LoVo (cell line): ENCODE results near the gene HOXD8.

Experiments
- DNase-seq: peaks from one replicate; pipeline ENCODE4 v3.0.0-alpha.2; 2016; ENCODE audit warnings: low spot score

HOXD8 gene

GRCh38 chr2:176147800-176148496, 18.4 kb downstream of the HOXD8 start:
- no peak for DNase-seq

GRCh38 chr2:176148751-176149421, 19.4 kb downstream of the HOXD8 start:
- DNase-seq = no peak

- DNase-seq = no peak
These were observed 20.0 kb downstream of the HOXD8 start for GRCh38 chr2:176149481-176149938.

- DNase-seq = no peak
These were observed 20.6 kb downstream of the HOXD8 start for GRCh38 chr2:176149939-176150583.

- no peak for DNase-seq
These were observed 21.3 kb downstream of the HOXD8 start for GRCh38 chr2:176150584-176151441.

DNA sequence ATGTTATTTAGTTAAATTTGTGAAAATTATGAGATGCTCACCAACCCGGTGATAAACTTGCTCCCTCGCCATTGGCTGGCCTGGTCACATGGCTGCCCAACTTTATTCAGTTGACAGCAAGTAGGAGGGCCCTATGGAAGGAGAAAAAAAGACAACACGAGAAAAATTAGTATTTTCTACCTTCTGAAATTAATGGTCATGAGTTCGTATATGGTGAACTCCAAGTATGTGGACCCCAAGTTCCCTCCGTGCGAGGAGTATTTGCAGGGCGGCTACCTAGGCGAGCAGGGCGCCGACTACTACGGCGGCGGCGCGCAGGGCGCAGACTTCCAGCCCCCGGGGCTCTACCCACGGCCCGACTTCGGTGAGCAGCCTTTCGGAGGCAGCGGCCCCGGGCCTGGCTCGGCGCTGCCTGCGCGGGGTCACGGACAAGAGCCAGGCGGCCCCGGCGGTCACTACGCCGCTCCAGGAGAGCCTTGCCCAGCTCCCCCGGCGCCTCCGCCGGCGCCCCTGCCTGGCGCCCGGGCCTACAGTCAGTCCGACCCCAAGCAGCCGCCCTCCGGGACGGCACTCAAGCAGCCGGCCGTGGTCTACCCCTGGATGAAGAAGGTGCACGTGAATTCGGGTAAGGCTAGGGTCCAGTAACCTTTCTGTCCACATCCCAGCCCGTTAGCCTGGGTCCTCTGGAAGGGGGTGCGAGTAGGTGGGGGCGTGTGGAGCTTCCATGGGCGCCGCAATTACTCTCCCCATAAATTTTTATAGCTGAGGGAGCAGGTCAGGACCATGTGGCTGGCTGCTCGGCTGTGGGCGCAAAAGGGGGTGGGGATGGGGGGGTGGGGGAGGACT, 22.2 kb downstream of the HOXD8 start, which contains the start of gene HOXD4:
Gene HOXD4 (plus strand): TSS at position 109 of the 846 bp plus-strand sequence. CDS start 84 bp downstream, at position 193.
- DNase-seq = no peak

DNA sequence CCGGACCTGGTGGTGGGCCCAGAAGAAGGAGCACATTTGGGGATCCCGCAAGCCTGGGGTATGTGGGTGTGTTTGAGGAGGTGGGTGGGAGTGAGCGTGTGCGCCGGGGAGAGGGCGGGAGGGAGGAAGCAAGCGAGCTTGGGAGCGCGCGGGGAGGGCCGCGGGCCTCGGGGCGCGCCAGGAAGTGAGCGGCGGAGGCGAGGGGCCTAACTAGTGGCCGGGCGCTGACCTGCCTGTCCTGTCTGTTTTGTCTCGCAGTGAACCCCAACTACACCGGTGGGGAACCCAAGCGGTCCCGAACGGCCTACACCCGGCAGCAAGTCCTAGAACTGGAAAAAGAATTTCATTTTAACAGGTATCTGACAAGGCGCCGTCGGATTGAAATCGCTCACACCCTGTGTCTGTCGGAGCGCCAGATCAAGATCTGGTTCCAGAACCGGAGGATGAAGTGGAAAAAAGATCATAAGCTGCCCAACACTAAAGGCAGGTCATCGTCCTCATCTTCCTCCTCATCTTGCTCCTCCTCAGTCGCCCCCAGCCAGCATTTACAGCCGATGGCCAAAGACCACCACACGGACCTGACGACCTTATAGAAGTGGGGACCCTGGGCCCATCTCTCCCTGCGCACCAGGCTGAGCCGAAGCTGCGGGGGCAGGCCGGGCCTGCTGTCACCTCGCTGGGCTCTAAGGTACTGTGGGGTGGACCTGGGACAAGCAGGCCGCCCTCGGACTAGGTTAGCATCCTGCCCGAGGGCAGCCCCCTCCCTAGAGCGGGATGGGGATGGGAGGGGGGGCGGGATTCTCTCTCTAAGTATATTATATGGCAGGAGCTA, 23.1 kb downstream of the HOXD8 start:
- DNase-seq = no peak

DNA sequence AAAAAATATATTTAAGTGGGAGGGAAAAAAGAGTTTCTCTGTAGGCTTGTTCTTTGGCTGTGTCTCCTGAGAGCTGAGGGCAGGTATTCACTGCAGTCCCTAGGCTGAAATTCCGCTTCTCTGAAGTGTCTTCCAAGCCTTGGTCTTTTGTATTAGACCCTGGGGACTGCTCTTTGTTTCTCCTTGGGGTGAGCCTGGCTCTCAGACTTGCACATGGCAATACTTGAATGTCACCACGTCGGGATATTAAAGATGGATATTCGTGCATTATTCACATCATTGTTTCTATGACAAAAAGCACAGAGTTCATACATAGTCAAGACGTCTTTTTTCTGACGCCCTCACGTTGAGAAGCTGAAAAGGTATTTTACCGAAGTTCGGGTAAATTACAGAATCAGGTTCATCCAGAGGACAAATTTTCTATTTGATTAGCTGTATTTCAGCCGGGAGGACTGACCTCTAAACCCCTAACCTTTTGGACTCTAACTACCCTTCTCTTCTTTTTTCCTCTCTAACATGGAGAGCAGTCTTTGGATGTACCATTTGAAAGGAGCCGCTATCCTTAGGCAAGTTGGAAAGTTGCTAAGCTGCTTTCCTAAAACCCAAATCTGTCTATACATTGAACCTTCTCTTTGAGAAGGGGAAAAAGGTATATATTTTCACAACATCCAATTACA, 25.2 kb downstream of the HOXD8 start:
- no peak for DNase-seq

- no peak for DNase-seq
These were observed 26.0 kb downstream of the HOXD8 start for GRCh38 chr2:176155356-176156044.

DNA sequence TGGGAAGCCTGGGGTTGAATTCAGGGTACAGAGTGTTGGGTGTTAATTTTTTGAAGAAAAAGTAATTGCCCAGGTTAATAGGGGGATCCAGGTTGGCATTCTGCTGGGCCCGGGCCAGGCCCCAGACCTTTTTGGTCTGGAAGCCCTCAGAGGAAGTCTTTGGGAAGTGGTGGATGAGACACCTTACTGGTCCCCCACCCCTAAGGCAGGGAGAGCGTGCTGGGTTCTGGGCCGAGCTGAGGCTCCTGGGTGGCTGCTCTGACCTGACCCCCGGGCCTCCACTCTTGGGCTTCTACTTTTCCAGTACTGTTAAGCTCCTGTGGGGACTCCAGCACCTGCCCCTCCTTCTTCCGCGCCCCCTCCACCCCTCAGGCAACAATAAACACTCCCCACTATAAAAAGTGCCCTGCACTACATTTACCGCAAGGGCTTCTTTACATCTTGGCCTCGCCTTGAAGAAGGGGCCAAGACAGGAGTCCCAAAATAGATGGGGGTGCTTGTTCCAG, 26.8 kb downstream of the HOXD8 start:
- no peak for DNase-seq

GRCh38 chr2:176156807-176157498, 27.4 kb downstream of the HOXD8 start, which contains the start of gene HOXD3:
Gene HOXD3 (plus strand): TSS chr2:176157307. CDS start chr2:176169115, 11,808 bp downstream.
- DNase-seq = no peak

- DNase-seq = peak; percentile 20
These were observed 28.1 kb downstream of the HOXD8 start for GRCh38 chr2:176157499-176158185.

GRCh38 chr2:176158186-176158591, 28.7 kb downstream of the HOXD8 start:
- no peak for DNase-seq

DNA sequence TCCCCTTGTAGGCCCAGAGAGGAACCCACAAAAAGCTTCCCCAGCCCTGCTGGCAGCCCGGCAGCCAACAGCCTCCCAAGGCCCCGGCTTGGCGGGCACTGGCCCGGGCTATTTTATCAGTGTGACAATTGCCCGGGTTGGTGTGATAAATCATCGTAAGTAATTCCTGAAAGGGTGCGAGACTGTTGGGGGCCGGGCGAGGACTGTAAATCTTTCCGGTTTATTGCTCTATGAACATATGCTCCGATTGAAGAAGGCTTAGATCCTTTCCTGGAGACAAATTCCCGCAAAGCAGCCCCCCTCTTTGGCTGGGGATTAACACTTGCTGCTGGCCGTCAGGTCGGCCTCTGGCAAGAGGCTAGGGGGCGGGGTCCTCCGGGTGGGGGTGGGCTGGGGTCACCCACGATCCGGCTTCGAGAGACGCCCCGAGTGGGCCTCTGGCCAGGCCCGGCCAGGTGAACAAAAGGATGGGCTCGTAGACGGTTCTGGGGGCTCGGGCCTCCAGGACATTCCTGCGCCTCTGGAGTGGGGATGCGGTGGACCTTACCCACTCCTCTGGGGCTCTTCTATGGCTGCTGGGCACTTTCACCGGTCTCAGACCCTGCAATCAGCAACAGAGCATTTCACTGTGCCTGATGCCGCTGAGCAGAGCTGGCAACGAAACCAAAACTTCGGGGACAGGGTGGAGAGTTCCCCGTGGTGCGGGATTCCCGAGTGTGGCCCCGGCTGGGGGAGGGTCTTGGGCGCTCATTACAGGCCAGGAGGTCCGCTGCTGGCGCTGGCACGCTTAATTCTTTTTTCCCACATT, 29.6 kb downstream of the HOXD8 start:
- no peak for DNase-seq

DNA sequence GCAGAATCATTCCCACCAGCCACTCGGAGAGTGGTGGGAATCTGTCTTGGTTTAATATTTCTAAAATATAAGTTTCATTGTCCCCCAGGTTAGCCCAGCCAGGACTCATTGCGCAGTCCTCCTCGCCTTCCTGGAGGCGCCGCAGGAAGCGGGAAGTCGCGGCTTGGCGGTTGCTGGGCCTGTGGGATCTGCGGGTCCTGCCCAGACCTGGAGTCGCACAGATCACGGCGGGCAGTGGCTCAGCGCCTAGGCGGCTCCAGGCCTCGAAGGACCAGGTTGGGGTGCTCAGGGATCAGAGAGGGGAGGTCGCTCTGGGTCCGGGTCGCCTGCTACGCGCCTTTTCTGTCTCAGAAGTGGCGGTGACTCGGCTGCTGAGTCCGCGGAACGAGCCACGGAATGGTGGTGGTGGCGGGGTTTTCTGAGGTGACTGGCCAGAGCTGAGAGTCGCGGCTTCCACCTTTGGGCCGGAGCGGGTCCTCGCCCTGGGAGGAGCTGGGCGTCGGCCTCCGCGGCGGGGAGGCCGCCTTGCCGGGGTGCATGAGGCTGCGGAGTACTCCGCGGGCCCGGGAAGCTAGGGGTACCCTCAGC, 30.3 kb downstream of the HOXD8 start:
- DNase-seq = no peak
